Activated CD4-positive, alpha-beta T cell treated with anti-CD3 and anti-CD28 coated beads, Interleukin-2, amount 50 U/mL, for 24 hours (primary cell): ENCODE results near the gene SDE2.

Experiments
- DNase-seq, 2 donors: peaks; one replicate each; pipeline ENCODE4 v3.0.0-alpha.2; 2020; ENCODE audit warnings: low read depth in 1 of 2, low spot score in 1 of 2

Gene SDE2

GRCh38 chr1:225999227-225999911 lies at the start of gene SDE2:
Gene SDE2 (minus strand): TSS chr1:225999343. CDS start chr1:225999312, 31 bp downstream.
- peak; percentile 98 to 99 for DNase-seq

- no peak for DNase-seq
Measured at GRCh38 chr1:226048886-226049285, 49.7 kb upstream of the SDE2 start.

GRCh38 chr1:226047495-226047894 lies 48.4 kb upstream of the SDE2 start:
- no peak for DNase-seq

- DNase-seq, result no peak
Measured at GRCh38 chr1:226046240-226046639, 47.1 kb upstream of the SDE2 start.

- no peak for DNase-seq
Measured at GRCh38 chr1:226044514-226045101, 45.5 kb upstream of the SDE2 start.

GRCh38 chr1:226041419-226041818 lies 42.3 kb upstream of the SDE2 start:
- no peak for DNase-seq

GRCh38 chr1:226038661-226039060 lies 39.5 kb upstream of the SDE2 start:
- DNase-seq, result no peak

GRCh38 chr1:226035915-226036314 lies 36.8 kb upstream of the SDE2 start:
- no peak for DNase-seq

- no peak for DNase-seq
Measured at GRCh38 chr1:226034482-226034881, 35.3 kb upstream of the SDE2 start.

GRCh38 chr1:226033991-226034390 lies 34.8 kb upstream of the SDE2 start:
- DNase-seq, result no peak

- no peak for DNase-seq
Measured at GRCh38 chr1:226033582-226033981, 34.4 kb upstream of the SDE2 start.

GRCh38 chr1:226029568-226030225 lies 30.6 kb upstream of the SDE2 start:
- no peak for DNase-seq

GRCh38 chr1:226029093-226029496 lies 30.0 kb upstream of the SDE2 start:
- DNase-seq, result no peak

GRCh38 chr1:226027538-226028217 lies 28.5 kb upstream of the SDE2 start:
- DNase-seq, result no peak

GRCh38 chr1:226026833-226027232 lies 27.7 kb upstream of the SDE2 start:
- DNase-seq, result no peak

- no peak for DNase-seq
Measured at GRCh38 chr1:226023735-226024134, 24.6 kb upstream of the SDE2 start.

- no peak for DNase-seq
Measured at GRCh38 chr1:226021801-226022200, 22.7 kb upstream of the SDE2 start.

- DNase-seq, result no peak
Measured at GRCh38 chr1:226021401-226021800, 22.3 kb upstream of the SDE2 start.

GRCh38 chr1:226019572-226019971 lies 20.4 kb upstream of the SDE2 start:
- no peak for DNase-seq

GRCh38 chr1:226017070-226017469 lies 17.9 kb upstream of the SDE2 start:
- no peak for DNase-seq

- no peak for DNase-seq
Measured at GRCh38 chr1:226009650-226010044, 10.5 kb upstream of the SDE2 start.
